Measurements from ENCODE around the gene WWOX. TPM values are rescaled to one million over a fixed set of nuclear protein-coding genes. Genes with fewer than 3 reads are reported as not detected.

The WWOX gene
- total RNA-seq, 1 donor from 2014 or later, result 7.3 TPM

DNA sequence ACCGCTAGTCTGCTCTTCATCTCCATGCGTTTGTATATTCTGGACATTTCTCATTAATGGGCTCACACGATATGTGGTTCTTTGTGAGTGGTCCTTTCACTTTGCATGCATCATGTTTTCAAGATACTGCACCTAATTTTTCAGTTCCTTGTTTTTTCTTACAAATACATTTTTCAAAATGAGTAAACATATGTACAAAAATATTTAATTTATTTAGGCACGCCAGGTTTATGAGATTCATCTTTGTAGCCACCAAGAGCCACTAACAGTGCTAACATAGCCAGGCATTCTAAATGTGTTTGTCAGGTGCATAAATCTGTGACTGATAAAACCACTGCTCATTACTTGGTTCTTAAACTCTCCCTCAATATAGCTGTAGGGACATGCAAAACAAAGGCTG, 375.3 kb downstream of the WWOX start:
- no peaks in the 10 kb centered on the region for H3K27me3 ChIP-seq (ENCODE audit: insufficient read depth, low read length)
- Mint-ChIP-seq H3K36me3 (ENCODE audit: low read depth, unreplicated experiment) (no peaks in the 10 kb centered on the region), H3K9me3 (ENCODE audit: unreplicated experiment) (no peaks in the 10 kb centered on the region), H3K4me3 (ENCODE audit: unreplicated experiment) (no peak overlapping the region), H3K27me3 (ENCODE audit: low read depth, unreplicated experiment) (peaks cover 2% of the 10 kb centered on the region), H3K27ac (ENCODE audit: unreplicated experiment) (no peak overlapping the region), H3K4me1 (ENCODE audit: low read depth, unreplicated experiment) (no peaks in the 10 kb centered on the region)
- no peak overlapping the region for H2AFZ ChIP-seq (ENCODE audit: low read depth, low read length)
- no peak overlapping the region for H3K4me3 ChIP-seq (ENCODE audit: insufficient read depth, low read depth, low read length)
- no peaks in the 10 kb centered on the region for H3K79me2 ChIP-seq (ENCODE audit: insufficient read depth, low read length)
- no peaks in the 10 kb centered on the region for H3K4me1 ChIP-seq (ENCODE audit: insufficient read depth, low read length)
- DNase-seq (ENCODE audit: low read depth) (no peak), FAIRE-seq (no peak)
- H4K20me1 ChIP-seq (ENCODE audit: insufficient read depth, low read length), result no peaks in the 10 kb centered on the region
- H3K27ac ChIP-seq (ENCODE audit: low read depth, low read length), result no peak overlapping the region
- no peak overlapping the region for H3K9ac ChIP-seq (ENCODE audit: low read length)
- H3K9me3 ChIP-seq (ENCODE audit: insufficient read depth, low read depth, low read length), result no peaks in the 10 kb centered on the region
- no peaks in the 10 kb centered on the region for H3K36me3 ChIP-seq (ENCODE audit: insufficient read depth, low read length)
- TF ChIP-seq, protein P1, sequence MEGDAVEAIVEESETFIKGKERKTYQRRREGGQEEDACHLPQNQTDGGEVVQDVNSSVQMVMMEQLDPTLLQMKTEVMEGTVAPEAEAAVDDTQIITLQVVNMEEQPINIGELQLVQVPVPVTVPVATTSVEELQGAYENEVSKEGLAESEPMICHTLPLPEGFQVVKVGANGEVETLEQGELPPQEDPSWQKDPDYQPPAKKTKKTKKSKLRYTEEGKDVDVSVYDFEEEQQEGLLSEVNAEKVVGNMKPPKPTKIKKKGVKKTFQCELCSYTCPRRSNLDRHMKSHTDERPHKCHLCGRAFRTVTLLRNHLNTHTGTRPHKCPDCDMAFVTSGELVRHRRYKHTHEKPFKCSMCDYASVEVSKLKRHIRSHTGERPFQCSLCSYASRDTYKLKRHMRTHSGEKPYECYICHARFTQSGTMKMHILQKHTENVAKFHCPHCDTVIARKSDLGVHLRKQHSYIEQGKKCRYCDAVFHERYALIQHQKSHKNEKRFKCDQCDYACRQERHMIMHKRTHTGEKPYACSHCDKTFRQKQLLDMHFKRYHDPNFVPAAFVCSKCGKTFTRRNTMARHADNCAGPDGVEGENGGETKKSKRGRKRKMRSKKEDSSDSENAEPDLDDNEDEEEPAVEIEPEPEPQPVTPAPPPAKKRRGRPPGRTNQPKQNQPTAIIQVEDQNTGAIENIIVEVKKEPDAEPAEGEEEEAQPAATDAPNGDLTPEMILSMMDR (IDR thresholded peaks at IDR 0.05; ENCODE audit: insufficient read depth, low read depth, low read length), result no peak
- no peak for TF ChIP-seq EZH2 (IDR thresholded peaks at IDR 0.05; ENCODE audit: insufficient read depth, low read length)
- H3K4me2 ChIP-seq (ENCODE audit: low read length), result no peak overlapping the region

DNA sequence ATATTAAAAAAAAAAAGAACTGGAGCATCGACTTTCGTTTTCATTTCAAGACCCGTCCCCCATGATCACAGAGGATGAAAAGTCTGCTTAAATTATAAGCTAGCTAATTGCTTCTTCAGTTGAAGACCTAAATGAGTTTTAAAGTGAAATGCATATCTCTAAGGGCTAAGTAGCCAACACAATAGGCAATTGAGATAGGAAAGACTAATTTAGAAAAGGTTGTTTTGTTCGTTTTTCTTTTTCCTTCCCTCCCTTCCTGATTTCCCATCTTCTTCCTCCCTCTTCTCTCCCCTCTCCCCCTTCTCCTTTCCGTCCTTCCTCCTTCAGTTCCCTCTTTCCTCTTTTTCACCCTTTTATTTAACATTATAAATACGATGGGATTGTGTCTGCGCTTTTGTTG, 377.2 kb downstream of the WWOX start:
- Histone ChIP-seq H3K9me3 (ENCODE audit: insufficient read depth, low read depth, low read length) (no peaks in the 10 kb centered on the region), H3K4me3 (ENCODE audit: insufficient read depth, low read depth, low read length) (no peak overlapping the region), H3K27ac (ENCODE audit: low read depth, low read length) (no peak overlapping the region), H3K79me2 (ENCODE audit: insufficient read depth, low read length) (no peaks in the 10 kb centered on the region), H3K9ac (ENCODE audit: low read length) (no peak overlapping the region), H3K27me3 (ENCODE audit: insufficient read depth, low read length) (no peaks in the 10 kb centered on the region), H3K4me2 (ENCODE audit: low read length) (no peak overlapping the region), H4K20me1 (ENCODE audit: insufficient read depth, low read length) (no peaks in the 10 kb centered on the region), H3K4me1 (ENCODE audit: insufficient read depth, low read length) (no peaks in the 10 kb centered on the region), H3K36me3 (ENCODE audit: insufficient read depth, low read length) (no peaks in the 10 kb centered on the region), H2AFZ (ENCODE audit: low read depth, low read length) (no peak overlapping the region)
- FAIRE-seq (no peak), DNase-seq (ENCODE audit: low read depth) (no peak)
- H3K36me3 Mint-ChIP-seq (ENCODE audit: low read depth, unreplicated experiment), result no peaks in the 10 kb centered on the region
- no peak overlapping the region for H3K27ac Mint-ChIP-seq (ENCODE audit: unreplicated experiment)
- TF ChIP-seq, protein P1 (IDR thresholded peaks at IDR 0.05; ENCODE audit: insufficient read depth, low read depth, low read length), result no peak
- TF ChIP-seq EZH2 (IDR thresholded peaks at IDR 0.05; ENCODE audit: insufficient read depth, low read length), result no peak
- no peaks in the 10 kb centered on the region for H3K4me1 Mint-ChIP-seq (ENCODE audit: low read depth, unreplicated experiment)
- peaks cover 2% of the 10 kb centered on the region for H3K27me3 Mint-ChIP-seq (ENCODE audit: low read depth, unreplicated experiment)
- H3K4me3 Mint-ChIP-seq (ENCODE audit: unreplicated experiment), result no peak overlapping the region
- H3K9me3 Mint-ChIP-seq (ENCODE audit: unreplicated experiment), result no peaks in the 10 kb centered on the region

DNA sequence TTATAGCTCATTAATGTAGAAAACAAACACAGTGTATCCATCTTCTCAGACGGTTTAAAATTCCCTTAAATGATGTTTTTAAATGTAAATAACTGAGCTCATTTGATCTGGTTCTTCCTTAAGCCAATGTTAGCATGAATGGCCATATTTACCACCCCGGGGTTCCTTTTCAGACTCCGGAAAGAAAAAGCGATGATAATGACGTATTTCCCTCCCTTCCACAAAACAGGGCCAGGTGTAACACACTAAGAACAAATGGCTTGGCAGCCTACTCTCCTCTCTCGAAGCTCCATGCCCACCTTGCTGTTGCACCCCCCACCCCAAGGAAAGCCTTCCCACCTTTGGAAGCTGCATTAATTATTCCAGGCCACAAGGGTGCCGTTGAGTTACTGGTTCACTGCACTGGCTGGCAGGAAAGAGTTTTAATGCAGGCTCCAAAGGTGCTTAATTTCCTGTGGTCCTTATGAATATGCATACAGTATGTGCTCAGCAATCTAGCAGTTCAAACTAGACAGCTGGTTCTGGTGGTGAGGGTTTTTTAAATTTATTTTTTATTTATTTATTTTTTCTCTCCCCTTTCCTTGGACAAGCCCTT, 378.9 kb downstream of the WWOX start:
- no peaks in the 10 kb centered on the region for H3K9me3 Mint-ChIP-seq (ENCODE audit: unreplicated experiment)
- no peak overlapping the region for H3K4me3 Mint-ChIP-seq (ENCODE audit: unreplicated experiment)
- H3K27ac Mint-ChIP-seq (ENCODE audit: unreplicated experiment), result no peak overlapping the region

More for the DNA sequence above, 378.9 kb downstream of the WWOX start:
- no peak overlapping the region for H3K27ac ChIP-seq (ENCODE audit: low read depth, low read length)
- H3K9ac ChIP-seq (ENCODE audit: low read length), result no peak overlapping the region
- H3K27me3 ChIP-seq (ENCODE audit: insufficient read depth, low read length), result no peaks in the 10 kb centered on the region
- H3K36me3 ChIP-seq (ENCODE audit: insufficient read depth, low read length), result no peaks in the 10 kb centered on the region
- no peaks in the 10 kb centered on the region for H3K79me2 ChIP-seq (ENCODE audit: insufficient read depth, low read length)
- H3K4me1 ChIP-seq (ENCODE audit: insufficient read depth, low read length), result no peaks in the 10 kb centered on the region
- H3K4me3 ChIP-seq (ENCODE audit: insufficient read depth, low read depth, low read length), result no peak overlapping the region
- DNase-seq (ENCODE audit: low read depth), result no peak
- no peak overlapping the region for H2AFZ ChIP-seq (ENCODE audit: low read depth, low read length)
- H3K4me2 ChIP-seq (ENCODE audit: low read length), result no peak overlapping the region
- no peaks in the 10 kb centered on the region for H4K20me1 ChIP-seq (ENCODE audit: insufficient read depth, low read length)
- H3K4me1 Mint-ChIP-seq (ENCODE audit: low read depth, unreplicated experiment), result no peaks in the 10 kb centered on the region
- no peaks in the 10 kb centered on the region for H3K9me3 ChIP-seq (ENCODE audit: insufficient read depth, low read depth, low read length)
- TF ChIP-seq EZH2 (IDR thresholded peaks at IDR 0.05; ENCODE audit: insufficient read depth, low read length), result no peak
- TF ChIP-seq, protein P1 (IDR thresholded peaks at IDR 0.05; ENCODE audit: insufficient read depth, low read depth, low read length), result no peak
- FAIRE-seq, result no peak
- H3K27me3 Mint-ChIP-seq (ENCODE audit: low read depth, unreplicated experiment), result peaks cover 2% of the 10 kb centered on the region
- no peaks in the 10 kb centered on the region for H3K36me3 Mint-ChIP-seq (ENCODE audit: low read depth, unreplicated experiment)
